GM21825 (cell line): ENCODE data around the gene SH2D4B.
A peak's percentile ranks its signal among the peaks of the same experiment; 100 is the strongest.

ENCODE experiments used
- ATAC-seq: cut with Tn5 transposase; IDR thresholded peaks from one replicate; pipeline ENCODE4 v1.9.1; 2021; ENCODE audit warnings: mild to moderate bottlenecking, moderate library complexity; ENCODE audit not compliant: unreplicated experiment

Gene SH2D4B

DNA sequence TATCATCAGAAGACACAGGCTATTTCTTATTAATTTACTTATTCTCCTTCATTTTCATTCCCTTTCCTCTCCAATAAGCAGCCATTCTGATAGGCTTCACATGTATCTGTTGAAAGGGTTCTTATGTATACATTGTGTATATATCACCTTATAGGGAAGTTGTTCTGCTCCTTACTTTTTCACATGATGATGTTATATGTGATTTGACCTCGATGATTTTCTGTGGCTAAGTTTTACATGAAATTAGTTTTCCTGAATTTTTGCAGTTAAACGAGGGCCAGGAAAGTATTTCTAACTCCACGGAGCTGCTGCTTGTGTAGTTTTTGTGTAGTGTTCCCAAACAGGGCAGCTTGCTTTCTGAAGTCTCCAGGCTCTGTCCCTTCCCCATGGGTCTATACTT lies 84.5 kb downstream of the SH2D4B start:
- ATAC-seq, result no peak

DNA sequence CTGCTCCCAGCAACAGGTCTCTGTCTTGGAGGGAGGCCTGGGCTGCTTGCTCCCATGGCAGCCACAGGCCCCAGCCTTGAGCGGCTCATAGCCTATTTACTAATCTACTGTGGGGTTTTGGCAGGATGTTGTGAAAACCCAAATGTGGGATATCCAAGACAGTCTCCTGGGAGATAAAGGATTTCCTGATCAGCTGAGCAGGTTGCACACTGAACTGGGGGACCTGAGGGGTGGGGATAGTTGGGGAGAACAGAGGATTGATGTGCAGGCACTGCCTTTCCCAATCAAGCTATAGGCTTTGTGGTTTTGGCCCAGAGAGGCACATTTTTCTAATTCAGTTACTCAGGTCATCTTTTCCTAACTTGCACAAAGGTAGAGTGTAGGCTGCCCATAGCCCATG lies 92.6 kb downstream of the SH2D4B start:
- ATAC-seq, result no peak

- ATAC-seq, result no peak
Observed at GRCh38 chr10:80632742-80633141, 95.0 kb downstream of the SH2D4B start.

- no peak for ATAC-seq
Observed at GRCh38 chr10:80633383-80633860, 95.7 kb downstream of the SH2D4B start.

GRCh38 chr10:80633910-80634309 lies 96.2 kb downstream of the SH2D4B start:
- ATAC-seq, result no peak

- no peak for ATAC-seq
Observed at GRCh38 chr10:80642661-80643060, 105.0 kb downstream of the SH2D4B start.

GRCh38 chr10:80646366-80646765 lies 108.7 kb downstream of the SH2D4B start:
- ATAC-seq, result no peak

GRCh38 chr10:80647173-80647833 lies 109.6 kb downstream of the SH2D4B start:
- no peak for ATAC-seq

- ATAC-seq, result no peak
Observed at GRCh38 chr10:80648106-80648505, 110.4 kb downstream of the SH2D4B start.

DNA sequence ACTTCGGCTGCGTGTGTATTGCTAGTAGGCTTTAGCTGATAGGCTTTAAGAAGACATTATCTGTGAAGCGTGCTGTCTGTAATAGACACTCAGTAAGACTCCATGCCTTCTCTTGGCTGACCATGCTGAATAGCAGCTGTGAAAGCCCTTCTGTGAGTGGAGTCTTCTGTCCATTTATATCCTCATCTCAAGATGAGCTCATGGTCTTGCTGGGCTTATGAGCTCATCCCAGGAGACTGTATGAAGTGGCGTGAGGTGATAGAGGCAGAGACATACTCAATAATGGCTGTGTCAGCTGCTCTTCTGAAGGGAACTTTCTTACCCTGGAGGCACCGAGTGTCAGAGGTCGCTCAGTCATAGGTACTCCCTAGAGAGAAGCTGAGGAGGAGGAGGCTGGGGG lies 111.5 kb downstream of the SH2D4B start:
- ATAC-seq, result no peak

DNA sequence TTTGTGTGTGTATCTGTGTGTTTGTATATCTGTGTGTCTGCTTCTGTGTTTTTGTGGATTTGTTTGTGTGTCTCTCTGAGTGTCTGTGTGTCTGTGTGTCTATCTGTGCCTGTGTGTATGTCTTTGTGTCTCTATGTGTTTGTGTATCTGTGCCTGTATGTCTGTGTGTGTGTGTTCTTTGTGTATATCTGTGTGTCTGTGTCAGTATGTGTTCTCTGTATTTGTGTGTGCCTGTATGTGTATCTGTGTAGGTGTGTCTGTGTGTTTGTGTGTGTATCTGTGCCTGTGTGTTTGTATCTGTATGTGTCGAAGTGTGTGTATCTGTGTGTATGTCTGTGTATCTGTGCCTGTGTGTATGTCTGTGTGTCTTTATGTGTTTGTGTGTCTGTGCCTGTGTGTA lies 118.2 kb downstream of the SH2D4B start:
- no peak for ATAC-seq

- ATAC-seq, result no peak
Observed at GRCh38 chr10:80658068-80658467, 120.4 kb downstream of the SH2D4B start.

- no peak for ATAC-seq
Observed at GRCh38 chr10:80659289-80659688, 121.6 kb downstream of the SH2D4B start.

GRCh38 chr10:80660266-80660665 lies 122.6 kb downstream of the SH2D4B start:
- no peak for ATAC-seq

- no peak for ATAC-seq
Observed at GRCh38 chr10:80660736-80661135, 123.0 kb downstream of the SH2D4B start.

DNA sequence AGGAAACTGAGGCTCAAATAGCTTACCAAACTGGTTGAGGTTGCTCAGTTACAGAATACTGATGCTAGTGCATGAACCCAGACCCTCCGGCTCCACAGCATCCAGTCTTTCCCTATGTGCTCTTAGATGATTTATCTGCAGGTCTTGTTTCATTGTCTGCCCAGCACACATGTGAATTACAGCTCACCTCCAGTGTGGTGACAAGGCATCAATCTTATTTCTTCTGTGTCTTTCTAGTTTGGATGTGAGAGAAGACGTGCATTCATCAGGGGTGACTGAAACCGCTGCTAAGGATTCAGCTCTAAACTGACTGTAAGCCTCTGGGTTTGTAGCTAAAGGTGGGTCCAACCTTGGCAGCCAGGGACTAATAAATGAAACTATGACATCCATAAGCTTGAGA lies 123.8 kb downstream of the SH2D4B start:
- ATAC-seq, result no peak

DNA sequence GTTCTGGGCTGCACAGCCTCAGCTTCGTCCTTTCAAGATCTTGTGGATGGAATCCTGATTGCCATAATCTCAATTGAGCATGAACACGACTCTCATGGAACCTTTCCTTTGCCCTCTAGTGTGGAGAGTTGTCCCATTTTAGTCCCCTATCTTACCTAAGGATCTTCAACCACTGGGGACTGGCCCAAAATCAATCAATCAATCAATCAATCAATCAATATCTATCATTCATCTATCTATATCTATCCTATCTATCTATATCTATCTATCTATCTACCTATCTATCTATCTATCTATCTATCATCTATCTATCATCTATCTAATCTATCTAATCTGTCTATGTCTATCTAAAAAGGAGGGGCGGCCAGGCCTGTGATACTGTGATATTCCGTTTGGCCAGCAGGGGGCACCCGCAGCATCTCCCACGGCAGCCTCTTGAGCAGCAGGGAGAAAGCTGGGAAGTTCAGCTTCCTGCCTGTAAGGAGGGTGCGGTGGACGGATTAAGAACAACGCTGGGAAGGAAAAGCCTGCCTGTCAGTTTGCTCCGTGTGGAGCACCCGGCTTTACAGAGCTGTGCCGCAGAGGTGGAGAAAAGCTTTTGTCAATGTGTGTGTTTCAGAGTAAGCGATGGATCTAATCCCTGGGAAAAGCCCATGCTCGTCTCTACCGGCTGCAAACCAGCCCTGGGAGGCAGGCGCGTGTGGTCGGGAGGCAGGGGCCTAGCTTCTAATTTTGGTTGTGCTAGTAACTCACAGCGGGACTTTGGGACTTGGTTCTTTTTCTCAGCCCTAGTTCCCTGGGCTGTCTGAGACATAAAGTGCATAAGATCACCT lies 124.9 kb downstream of the SH2D4B start:
- peak; percentile 79 for ATAC-seq

- ATAC-seq, result peak; percentile 75
Observed at GRCh38 chr10:80664071-80664680, 126.5 kb downstream of the SH2D4B start.

DNA sequence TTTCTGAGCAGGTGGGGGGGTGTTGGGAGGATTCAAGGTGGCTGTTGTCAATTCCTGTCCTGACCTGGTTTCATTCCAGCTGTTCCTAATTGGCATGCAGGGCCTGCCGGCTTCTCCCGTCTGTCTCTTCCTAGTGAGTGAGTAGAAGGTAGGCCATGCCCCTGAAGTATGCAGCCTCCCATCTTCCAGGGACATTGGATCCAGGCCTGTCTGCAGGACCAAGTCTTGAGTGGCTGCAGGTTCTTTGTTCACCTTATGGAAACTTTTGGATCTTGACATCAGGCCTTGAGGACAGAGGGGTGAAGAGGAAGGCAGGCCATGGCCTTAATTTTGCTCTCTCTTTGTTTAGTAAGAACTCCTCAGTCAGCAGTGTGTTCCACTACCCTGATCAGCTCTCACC lies 131.8 kb downstream of the SH2D4B start:
- no peak for ATAC-seq

DNA sequence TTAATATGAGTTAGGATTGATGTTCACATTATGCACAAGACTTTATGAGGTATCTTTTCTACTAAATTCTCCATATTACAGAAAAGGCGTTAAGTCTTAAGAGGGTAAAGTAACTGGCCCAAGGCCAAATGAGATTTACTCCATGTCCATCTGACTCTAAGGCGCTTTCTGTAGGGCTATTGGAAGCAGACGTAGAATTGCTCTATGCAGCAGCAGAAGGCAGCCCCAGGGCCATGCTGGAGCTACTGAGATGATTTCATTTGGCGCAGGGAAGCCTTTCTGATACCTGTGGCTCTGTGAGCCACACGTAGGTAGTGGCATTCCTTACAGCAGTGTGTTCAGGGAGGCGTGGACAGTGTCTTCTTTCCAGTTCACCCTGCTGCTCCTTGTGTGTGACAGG lies 133.1 kb downstream of the SH2D4B start:
- no peak for ATAC-seq

DNA sequence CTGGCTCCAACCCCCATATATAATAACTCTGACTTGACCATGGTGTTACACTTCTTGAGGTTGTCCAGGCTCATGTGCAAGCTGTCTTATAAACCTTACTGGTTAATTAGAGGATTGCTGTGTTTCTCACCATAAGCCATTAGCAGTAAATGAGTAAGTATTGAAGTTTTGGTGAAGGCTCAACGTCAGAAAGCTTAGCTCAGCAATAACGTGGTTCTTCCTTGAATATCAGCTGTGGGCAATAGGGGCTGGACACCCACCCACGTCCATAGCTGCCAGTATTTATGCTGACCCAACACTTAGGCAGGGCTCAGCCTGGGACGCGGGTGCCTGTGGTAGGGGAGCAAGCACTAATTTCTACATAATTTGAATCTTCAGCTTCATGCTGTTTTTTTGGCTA lies 134.1 kb downstream of the SH2D4B start:
- ATAC-seq, result no peak

GRCh38 chr10:80672613-80673012 lies 134.9 kb downstream of the SH2D4B start:
- no peak for ATAC-seq
